Activated T-cell treated with anti-CD3 and anti-CD28 coated beads for 1 hour (primary cell): ENCODE results near the gene SLC17A7.

ENCODE experiments used
- DNase-seq: peaks from one replicate; pipeline ENCODE4 v3.0.0-alpha.2; 2020; ENCODE audit warnings: low read depth

The SLC17A7 gene

GRCh38 chr19:49443366-49444099 lies 2.2 kb upstream of the SLC17A7 start:
- peak; percentile 91 for DNase-seq

DNA sequence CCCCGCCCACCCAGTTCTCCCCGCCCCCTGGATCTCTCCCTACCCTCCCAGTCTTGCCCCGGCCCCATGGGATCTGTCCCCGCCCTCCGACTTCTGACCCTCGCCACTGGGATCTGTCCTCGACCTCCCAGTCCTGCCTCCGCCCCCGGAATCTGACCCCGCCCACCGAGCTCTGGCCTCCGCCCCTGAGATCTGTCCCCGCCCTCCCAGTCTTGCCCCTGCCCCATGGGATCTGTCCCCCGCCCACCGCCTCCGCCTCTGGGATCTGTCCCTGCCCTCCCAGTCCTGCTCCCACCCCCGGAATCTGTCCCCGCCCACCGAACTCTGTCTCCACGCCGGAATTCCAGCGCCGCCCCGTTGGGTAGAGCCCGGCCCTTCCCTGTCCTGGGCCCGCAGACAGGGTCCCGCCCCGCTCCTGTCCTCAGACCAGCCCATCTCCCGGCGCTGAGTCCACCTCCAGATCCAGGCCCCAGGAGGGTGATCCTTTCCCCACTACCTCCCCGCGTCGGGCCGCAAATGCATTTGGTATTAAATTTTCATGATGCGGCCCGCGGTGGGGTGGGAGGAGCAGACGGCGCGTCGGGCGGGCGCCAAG lies 1.5 kb upstream of the SLC17A7 start:
- no peak for DNase-seq

DNA sequence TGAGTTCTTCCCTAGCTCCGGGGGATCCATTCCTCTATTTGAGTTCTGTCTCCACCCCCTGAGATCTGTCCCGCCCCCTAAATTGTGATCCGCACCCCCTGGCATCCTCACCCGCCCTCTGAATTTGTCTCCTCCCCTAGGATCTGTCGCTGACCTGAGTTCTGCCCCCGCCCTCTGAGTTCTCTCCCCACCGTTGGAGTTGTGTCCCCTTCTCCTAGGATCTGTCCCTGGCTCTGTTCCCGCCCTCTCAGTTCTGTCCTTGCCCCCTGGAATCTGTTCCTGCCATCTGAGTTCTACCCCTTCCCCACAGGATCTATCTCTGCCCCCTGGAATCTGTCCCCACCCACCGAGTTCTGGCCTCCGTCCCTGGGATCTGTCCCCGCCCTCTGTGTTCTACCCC lies 1.0 kb upstream of the SLC17A7 start:
- DNase-seq, result no peak

GRCh38 chr19:49441960-49442350 lies 628 bp upstream of the SLC17A7 start:
- no peak for DNase-seq

DNA sequence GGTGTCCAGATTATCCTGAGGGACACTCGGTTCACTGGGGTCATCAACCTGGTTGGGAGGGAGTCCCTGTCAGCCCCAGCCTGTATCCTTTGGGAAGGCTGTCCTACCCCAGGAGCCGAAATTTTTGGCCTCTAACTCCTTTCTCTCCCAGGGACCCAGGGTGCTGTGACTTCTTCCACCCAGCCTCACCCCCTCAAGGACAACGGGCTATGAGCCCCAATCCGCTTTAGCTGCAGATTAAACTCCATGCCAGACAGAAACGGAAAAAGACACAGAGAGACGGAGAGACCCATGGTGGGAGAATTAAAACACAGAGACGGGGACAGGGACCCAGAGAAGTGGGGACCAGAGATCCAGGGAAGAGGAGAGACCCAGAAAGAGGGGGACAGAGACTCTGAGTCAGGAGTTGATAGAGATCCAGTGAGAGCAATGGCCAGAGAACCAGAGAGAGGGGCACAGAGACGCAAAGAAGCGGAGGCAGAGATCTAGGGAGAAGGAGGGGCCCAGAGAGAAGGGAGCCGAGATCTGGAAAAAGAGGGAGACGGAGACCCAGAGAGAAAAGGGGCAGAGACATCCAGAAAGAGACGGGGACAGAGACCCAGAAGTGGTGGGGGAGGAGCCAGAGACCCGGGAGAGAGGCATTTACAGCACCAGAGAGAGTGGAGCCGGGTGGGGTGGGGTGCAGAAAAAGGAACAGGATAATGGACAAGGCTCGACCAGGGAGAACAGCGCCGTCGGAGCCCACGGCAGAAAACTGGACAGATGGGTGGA lies 703 bp downstream of the SLC17A7 start:
- DNase-seq, result no peak

DNA sequence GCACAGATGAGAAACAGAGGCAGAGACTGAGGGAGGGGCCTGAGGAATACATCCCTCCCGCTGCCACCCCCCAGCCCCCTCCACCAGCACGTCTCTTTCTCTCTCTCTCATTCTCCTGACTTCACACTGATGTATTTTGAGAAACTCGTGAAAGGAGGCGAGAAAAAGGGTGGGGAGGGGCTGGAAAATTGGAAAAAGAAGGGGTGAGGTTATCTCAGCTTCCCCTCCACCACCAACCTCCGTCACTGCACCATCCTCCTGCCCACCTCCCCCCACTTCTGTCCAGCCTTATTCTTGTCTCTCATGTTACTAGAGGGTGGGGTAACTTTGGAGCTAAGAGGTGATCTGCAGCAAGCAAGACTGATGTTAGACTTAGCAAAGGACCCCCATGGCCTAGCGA lies 1.5 kb downstream of the SLC17A7 start:
- DNase-seq, result no peak

DNA sequence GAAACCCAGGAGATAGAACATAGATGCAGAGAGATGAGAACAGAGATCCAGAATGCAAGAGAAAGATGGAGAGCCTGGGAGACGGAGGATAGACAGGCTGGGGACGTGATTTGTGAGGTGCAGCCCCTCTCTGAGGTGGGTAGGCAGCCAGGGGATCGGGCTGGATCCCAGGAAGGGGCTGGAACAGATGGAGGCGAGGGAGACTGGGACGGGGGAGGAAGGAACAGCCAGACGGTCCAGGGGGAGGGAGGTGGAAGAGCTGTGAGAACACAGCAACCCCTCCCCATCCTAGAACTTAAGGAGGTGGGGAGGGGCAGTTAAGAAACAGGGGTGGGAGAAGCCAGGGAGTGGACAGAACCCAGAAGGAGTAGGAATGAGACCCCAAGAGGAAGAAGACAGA lies 3.1 kb downstream of the SLC17A7 start:
- no peak for DNase-seq

GRCh38 chr19:49437231-49437630 lies 4.1 kb downstream of the SLC17A7 start:
- DNase-seq, result no peak

- DNase-seq, result no peak
These were observed 4.8 kb downstream of the SLC17A7 start for GRCh38 chr19:49436381-49437017.

- no peak for DNase-seq
These were observed 5.7 kb downstream of the SLC17A7 start for GRCh38 chr19:49435670-49436069.

- DNase-seq, result no peak
These were observed 6.3 kb downstream of the SLC17A7 start for GRCh38 chr19:49434907-49435583.

DNA sequence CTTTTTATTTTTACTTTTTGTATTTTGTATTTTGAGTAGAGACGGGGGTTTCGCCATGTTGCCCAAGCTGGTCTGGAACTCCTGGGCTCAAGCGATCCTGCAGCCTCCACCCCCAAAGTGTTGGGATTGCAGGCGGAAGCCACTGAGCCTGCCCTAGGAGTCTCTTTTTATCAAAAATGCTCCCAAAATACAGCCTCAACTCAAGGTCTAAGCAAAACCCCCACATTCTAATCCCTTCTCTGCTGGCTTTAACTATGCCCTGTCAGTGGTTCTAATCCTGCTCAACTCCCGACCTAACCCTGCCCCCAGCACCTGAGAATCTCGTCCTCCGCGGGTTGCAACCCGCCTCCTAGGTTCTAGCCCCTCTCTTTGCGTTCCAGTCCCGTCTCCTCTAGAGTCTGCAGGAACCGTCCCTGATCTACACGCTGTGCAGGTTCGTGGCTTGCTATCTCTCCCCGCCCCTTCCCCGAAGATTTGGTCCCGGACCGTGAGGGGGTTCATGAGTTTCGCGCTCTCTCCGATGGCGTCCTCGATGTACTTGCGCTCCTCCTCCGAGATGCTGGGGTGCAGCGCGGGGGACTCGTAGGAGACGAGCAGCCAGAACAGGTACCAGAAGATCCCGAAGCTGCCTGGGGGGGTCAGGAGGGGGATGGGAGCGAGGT lies 8.0 kb downstream of the SLC17A7 start:
- no peak for DNase-seq

- no peak for DNase-seq
These were observed 8.9 kb downstream of the SLC17A7 start for GRCh38 chr19:49432141-49433073.

GRCh38 chr19:49431330-49431749 lies 10.0 kb downstream of the SLC17A7 start:
- DNase-seq, result no peak

DNA sequence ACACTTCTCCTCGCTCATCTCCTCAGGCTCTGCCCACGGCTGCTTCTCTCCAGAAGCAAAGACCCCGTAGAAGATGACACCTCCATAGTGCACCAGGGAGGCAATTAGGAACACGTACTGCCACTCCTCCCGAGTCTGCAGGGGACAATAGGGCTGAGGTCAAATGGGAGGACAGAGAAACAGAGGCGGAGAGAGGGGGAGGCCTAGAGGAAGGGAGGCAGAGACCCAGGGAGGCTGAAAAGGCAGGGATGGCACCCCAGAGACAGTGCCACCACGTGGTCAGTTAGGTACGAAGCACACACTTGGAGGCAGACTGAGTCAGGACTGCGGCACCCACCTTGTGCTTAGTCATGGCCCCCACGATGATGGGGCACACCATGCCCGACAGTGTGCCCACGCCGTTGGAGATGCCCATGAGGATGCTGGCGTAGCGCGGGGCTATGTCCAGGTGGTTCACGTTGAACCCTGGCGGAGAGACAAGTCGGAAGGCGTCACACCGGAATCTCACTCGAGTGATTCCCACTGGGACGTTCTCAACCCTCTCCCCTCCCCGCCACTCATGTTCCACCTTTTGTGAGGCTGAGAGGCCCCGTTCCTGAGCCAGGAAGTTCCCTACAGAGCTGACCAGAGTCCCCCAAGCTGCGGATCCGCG lies 10.5 kb downstream of the SLC17A7 start:
- DNase-seq, result no peak

DNA sequence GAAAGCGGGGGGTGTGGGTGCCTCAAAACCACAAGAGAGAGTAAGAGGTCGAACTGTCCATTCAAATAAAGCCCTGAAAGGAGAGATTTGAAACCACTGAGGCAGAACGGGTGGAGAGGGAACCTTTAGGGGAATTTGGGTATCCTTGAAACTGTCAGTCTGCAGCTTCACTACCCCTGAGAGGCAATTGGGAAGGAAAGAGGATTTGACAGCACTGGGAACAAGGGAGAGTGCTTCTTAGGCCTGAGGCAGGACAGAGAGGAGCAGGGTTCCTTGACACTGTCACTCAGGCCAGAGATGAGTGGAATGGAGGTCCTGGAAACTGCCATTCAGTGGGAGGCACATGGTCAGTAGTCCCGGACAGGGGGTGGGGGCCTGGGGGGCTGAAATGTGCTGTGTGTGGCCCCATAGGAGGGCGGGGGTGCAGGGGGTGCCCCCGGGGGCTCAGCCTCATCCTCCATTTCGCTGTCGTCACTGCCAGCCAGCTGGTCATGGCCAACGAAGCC lies 11.1 kb downstream of the SLC17A7 start:
- DNase-seq, result no peak

- DNase-seq, result no peak
These were observed 12.5 kb downstream of the SLC17A7 start for GRCh38 chr19:49428547-49429451.

DNA sequence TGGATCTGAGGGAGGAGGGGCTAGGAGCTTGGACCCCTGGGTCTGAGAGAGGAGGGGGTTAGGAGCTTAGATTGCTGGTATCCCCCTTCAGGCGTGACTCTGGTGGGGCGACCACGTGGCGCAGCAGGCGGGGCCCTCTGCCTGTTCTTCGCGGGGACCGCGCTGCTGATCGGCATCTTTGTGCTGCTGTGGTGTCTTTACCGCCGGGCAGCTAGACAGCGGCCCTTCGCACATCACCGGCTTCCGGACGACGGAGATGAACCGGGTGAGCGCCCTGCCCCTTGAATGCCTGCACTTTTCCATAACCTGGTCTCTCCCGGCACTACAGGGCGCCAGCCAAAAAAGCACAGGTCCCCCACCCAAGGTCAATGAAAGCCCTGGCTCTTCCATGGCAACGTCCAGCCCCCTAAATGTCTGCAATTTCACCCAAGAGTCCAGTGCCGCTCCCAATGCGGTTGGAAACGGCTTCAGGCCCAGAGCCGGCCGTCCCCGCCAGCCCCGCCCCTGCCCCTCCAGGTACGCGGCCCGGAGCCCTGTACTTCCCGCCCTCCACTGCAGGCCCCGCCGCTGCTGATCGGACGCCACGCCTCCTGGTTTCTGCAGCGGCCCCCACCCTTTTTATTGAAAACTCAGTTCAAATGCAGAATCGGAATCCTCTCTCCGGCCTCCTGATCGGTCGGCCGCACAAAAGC lies 13.3 kb downstream of the SLC17A7 start:
- no peak for DNase-seq
